OCI-LY7 (cell line): ENCODE data around the gene KIRREL1. TPM values are rescaled to one million over a fixed set of nuclear protein-coding genes. Genes with fewer than 3 reads are reported as not detected.

ENCODE experiments used
- BruUV-seq: library from RNA; stranded (reverse); fragments of 400-500 nt; replicated peaks from 2 replicates; lab custom pipeline; 2021; lab: Mats Ljungman, UMichigan
- CTCF ChIA-PET: fragments of 300-600 bp; sonication (Branson Sonifier 250); formaldehyde crosslinking; loops from one replicate; lab custom pipeline; 2022; ENCODE audit warnings: antibody characterized with exemption; ENCODE audit not compliant: unreplicated experiment; lab: Charles Lee
- POLR2A ChIA-PET: fragments of 300-600 bp; sonication (Branson Sonifier 250); formaldehyde crosslinking; loops from one replicate; lab custom pipeline; 2022; ENCODE audit warnings: antibody characterized with exemption; lab: Charles Lee
- DNase-seq: peaks from one replicate; pipeline ENCODE4 v3.0.0-alpha.2; 2015; ENCODE audit warnings: low spot score
- H2AFZ ChIP-seq: fragments of 200-600 bp; sonication (generic), shearing (Covaris generic); 2 replicates; pipeline ENCODE4 v1.6.1; 2014; ENCODE audit warnings: mild to moderate bottlenecking, antibody characterized with exemption, low read length, moderate library complexity
- H3K27ac ChIP-seq: fragments of 200-600 bp; sonication (generic); 2 replicates; pipeline ENCODE4 v1.5.1; 2014; ENCODE audit warnings: mixed run types, low read depth, mild to moderate bottlenecking, moderate library complexity, low read length, inconsistent platforms; ENCODE audit not compliant: poor library complexity, severe bottlenecking
- H3K36me3 ChIP-seq: fragments of 200-600 bp; sonication (generic); 2 replicates; pipeline ENCODE4 v1.6.1; 2014; ENCODE audit warnings: mild to moderate bottlenecking, antibody characterized with exemption, low read length, moderate library complexity, mixed read lengths; ENCODE audit not compliant: insufficient read depth
- H3K4me1 ChIP-seq: fragments of 200-600 bp; sonication (generic); 2 replicates; pipeline ENCODE4 v1.5.1; 2014; ENCODE audit warnings: mild to moderate bottlenecking, low read length; ENCODE audit not compliant: insufficient read depth, poor library complexity, severe bottlenecking
- H3K4me2 ChIP-seq: fragments of 200-600 bp; sonication (generic); 2 replicates; pipeline ENCODE4 v1.6.1; 2014; ENCODE audit warnings: mild to moderate bottlenecking, low read length
- H3K4me3 ChIP-seq: fragments of 200-600 bp; sonication (generic); 2 replicates; pipeline ENCODE4 v1.5.1; 2014; ENCODE audit warnings: mild to moderate bottlenecking, low read depth, low read length; ENCODE audit not compliant: poor library complexity, severe bottlenecking
- H3K79me2 ChIP-seq: fragments of 200-600 bp; sonication (generic); 2 replicates; pipeline ENCODE4 v1.6.1; 2016; ENCODE audit warnings: low read depth, mild to moderate bottlenecking, low read length, moderate library complexity, mixed read lengths; ENCODE audit not compliant: insufficient read depth
- H3K9me2 ChIP-seq: fragments of 200-600 bp; sonication (generic); 2 replicates; pipeline ENCODE4 v1.6.1; 2016; ENCODE audit warnings: mild to moderate bottlenecking, low read length, mixed read lengths; ENCODE audit not compliant: insufficient read depth
- H3K9me3 ChIP-seq: fragments of 200-600 bp; sonication (generic); 2 replicates; pipeline ENCODE4 v1.6.1; 2014; ENCODE audit warnings: mild to moderate bottlenecking, mixed run types, low read length, mixed read lengths
- H4K20me1 ChIP-seq: fragments of 200-600 bp; sonication (generic); 2 replicates; pipeline ENCODE4 v1.6.1; 2014; ENCODE audit warnings: mild to moderate bottlenecking, antibody characterized with exemption, low read length, moderate library complexity, mixed read lengths; ENCODE audit not compliant: insufficient read depth
- EZH2phosphoT487 ChIP-seq: fragments of 200-600 bp; sonication (generic); IDR thresholded peaks from 2 replicates; pipeline ENCODE4 v1.6.1; 2018; ENCODE audit warnings: low read depth, borderline replicate concordance, mild to moderate bottlenecking, mixed run types, antibody characterized with exemption, low read length, moderate library complexity, mixed read lengths
- intact Hi-C: fragments of 100-400 bp; cut with micrococcal nuclease; formaldehyde crosslinking; loops from one replicate; pipeline ENCODE4 v1.10.0; 2022; ENCODE audit not compliant: unreplicated experiment
- total RNA-seq, 2 experiments: library from RNA; depleted of rRNA in 1 of 2; stranded (reverse); fragments of >200 nt in 1 of 2; shearing (Covaris generic) in 1 of 2; gene quantifications; 2 replicates each; pipeline ENCODE4 v1.2.3, GENCODE V29; 2014 to 2022
- TF ChIP-seq, protein P1 (sequence below): fragments of 200-600 bp; sonication (generic); conservative IDR thresholded peaks from 2 replicates; pipeline ENCODE4 v1.5.1; 2014; ENCODE audit warnings: mild to moderate bottlenecking, antibody characterized with exemption, low read length, moderate library complexity, mixed read lengths

Gene KIRREL1
- total RNA-seq, 2 experiments from 2014 or later = not detected

DNA sequence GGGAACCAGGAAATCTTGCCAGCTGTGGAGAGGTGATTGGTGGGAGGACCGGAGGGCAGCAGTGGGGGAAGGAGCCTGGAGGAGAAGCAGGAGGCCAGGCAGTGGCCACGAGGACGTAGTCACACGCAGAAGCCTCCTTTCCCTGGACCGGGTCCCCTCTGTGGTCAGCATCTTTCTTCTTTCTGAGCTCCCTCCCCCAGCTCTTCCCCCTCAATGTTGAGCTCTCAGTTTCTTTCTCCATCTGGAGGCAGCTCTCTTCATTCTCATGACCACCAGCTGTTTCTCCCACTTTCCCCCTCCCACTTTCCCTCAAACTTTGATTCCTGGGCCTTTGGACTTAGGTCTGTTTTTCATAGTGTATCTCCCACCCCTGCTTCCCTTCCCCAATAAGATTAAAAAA lies 18.3 kb downstream of the KIRREL1 start:
- Histone ChIP-seq H3K27ac (no peak overlapping the region), H3K4me2 (no peak overlapping the region), H3K4me1 (no peaks in the 10 kb centered on the region), H4K20me1 (no peaks in the 10 kb centered on the region), H3K9me2 (no peaks in the 10 kb centered on the region), H3K79me2 (no peaks in the 10 kb centered on the region), H2AFZ (no peak overlapping the region), H3K9me3 (no peaks in the 10 kb centered on the region), H3K36me3 (no peaks in the 10 kb centered on the region), H3K4me3 (no peak overlapping the region)
- intact Hi-C loops = no loop called here
- ChIA-PET POLR2A (interaction anchor here (1.2 kb wide), 1 partner anchor 21 kb away, joined by 3 read pairs; no protein-coding TSS in a partner anchor), CTCF (interaction anchor here (0.6 kb wide), 1 partner anchor 316 kb away, joined by 3 read pairs; no protein-coding TSS in a partner anchor)
- no TSS peak for BruUV-seq
- TF ChIP-seq, protein P1, sequence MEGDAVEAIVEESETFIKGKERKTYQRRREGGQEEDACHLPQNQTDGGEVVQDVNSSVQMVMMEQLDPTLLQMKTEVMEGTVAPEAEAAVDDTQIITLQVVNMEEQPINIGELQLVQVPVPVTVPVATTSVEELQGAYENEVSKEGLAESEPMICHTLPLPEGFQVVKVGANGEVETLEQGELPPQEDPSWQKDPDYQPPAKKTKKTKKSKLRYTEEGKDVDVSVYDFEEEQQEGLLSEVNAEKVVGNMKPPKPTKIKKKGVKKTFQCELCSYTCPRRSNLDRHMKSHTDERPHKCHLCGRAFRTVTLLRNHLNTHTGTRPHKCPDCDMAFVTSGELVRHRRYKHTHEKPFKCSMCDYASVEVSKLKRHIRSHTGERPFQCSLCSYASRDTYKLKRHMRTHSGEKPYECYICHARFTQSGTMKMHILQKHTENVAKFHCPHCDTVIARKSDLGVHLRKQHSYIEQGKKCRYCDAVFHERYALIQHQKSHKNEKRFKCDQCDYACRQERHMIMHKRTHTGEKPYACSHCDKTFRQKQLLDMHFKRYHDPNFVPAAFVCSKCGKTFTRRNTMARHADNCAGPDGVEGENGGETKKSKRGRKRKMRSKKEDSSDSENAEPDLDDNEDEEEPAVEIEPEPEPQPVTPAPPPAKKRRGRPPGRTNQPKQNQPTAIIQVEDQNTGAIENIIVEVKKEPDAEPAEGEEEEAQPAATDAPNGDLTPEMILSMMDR = no peak
- no peak for TF ChIP-seq EZH2phosphoT487
- DNase-seq = no peak

DNA sequence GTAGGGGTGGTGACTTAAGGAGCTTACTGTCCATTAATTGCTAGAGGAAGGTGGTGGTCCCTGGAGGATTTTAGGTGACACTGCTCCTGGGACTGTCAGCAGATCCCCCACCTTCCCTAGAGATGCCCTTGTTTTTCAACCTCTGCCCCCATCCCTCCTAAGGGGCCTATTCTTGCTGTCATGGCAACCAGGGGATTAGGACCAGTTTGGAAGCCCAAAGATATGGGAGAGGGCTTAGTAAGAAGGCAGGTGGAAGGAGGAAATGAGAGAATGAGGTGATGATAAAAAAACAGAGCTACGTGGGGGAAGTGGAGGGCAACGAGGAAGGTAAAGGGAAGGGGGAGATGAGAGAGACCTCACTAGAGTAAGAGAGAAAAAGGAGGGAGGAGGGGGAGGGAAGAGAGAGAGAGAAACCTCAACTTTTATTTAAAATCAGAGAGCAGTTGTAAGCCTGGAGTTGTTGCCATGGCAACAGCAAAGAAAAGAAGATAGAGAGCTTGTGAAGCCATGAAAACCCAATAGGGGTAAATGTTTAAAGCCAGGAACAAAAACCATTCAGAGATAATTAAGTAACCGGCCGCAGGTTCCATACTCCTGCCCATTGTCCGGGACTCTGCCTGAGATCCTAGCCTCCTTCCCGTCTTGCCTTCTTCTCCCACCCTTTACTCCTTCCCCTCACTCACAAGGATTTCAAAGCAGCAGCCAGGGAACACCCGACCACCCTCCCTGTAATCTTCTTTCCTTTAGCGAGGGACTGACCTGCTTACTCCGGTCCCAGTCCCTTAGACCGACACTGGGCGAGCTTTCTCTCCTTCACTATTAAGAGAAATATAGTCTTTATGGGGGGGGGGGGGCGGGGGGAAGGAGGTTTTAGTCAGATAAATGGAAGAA lies 20.6 kb downstream of the KIRREL1 start:
- H3K9me2 ChIP-seq = no peaks in the 10 kb centered on the region
- no peak for TF ChIP-seq EZH2phosphoT487
- TF ChIP-seq, protein P1 = no peak
- H3K79me2 ChIP-seq = no peaks in the 10 kb centered on the region
- POLR2A ChIA-PET = no interaction called here
- BruUV-seq = no TSS peak
- no peak for DNase-seq
- no peaks in the 10 kb centered on the region for H3K4me1 ChIP-seq
- CTCF ChIA-PET = no interaction called here
- H3K36me3 ChIP-seq = no peaks in the 10 kb centered on the region
- no peak overlapping the region for H2AFZ ChIP-seq
- H3K9me3 ChIP-seq = no peaks in the 10 kb centered on the region
- no peak overlapping the region for H3K4me2 ChIP-seq
- no peak overlapping the region for H3K27ac ChIP-seq
- no peak overlapping the region for H3K4me3 ChIP-seq
- intact Hi-C loops = no loop called here
- H4K20me1 ChIP-seq = no peaks in the 10 kb centered on the region

DNA sequence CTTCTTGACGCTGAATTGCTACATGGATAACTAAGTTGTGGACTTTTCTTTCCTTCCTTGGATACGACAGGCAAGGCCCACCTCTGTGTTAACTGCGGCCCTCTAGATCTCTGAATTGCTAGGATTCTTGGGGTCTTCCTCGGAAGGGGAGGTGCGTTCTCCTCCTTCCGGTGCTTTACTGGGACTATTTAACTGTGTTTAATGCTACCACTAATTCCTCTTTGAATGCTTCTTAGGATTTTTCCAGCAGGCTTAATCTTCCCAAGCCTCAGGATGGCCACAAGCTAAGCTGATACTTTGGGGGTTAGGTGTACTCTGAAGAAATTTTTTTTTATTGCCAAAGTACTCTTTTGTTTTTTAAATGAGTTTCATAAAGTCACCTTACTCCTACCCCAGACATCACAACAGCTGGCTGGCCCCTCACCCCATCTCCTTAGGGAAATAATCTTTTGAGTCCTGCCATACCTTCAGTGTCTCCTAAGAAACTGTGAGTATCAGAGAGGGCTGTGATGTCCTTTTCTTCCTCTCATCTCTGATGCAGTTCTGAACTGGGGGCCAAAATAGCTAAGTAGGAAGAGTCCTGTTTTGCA lies 21.4 kb downstream of the KIRREL1 start:
- H3K4me1 ChIP-seq = no peaks in the 10 kb centered on the region
- POLR2A ChIA-PET = no interaction called here
- H3K79me2 ChIP-seq = no peaks in the 10 kb centered on the region
- no peaks in the 10 kb centered on the region for H3K9me3 ChIP-seq
- no peak overlapping the region for H2AFZ ChIP-seq
- no TSS peak for BruUV-seq
- no peak for DNase-seq
- H3K36me3 ChIP-seq = no peaks in the 10 kb centered on the region
- no peak overlapping the region for H3K27ac ChIP-seq
- H3K4me3 ChIP-seq = no peak overlapping the region
- H3K4me2 ChIP-seq = no peak overlapping the region
- H4K20me1 ChIP-seq = no peaks in the 10 kb centered on the region
- no peaks in the 10 kb centered on the region for H3K9me2 ChIP-seq
- CTCF ChIA-PET = no interaction called here
- no peak for TF ChIP-seq EZH2phosphoT487
- TF ChIP-seq, protein P1 = no peak
- intact Hi-C loops = no loop called here
